Left cardiac atrium (tissue), 4 donors: ENCODE measurements around the gene YKT6. TPM values are rescaled to one million over a fixed set of nuclear protein-coding genes. Genes with fewer than 3 reads are reported as not detected.
A peak's percentile ranks its signal among the peaks of the same experiment; 100 is the strongest.
"Not testable (repeated sequence)": the region's sequence is repeated elsewhere in the genome, so short reads cannot be mapped to it uniquely, and the experiment has no call there.

Source experiments
- ATAC-seq, 2 donors: fragments of 200-7000 bp; cut with Tn5 transposase; one replicate each; pipeline ENCODE4 v1.9.1; 2020; ENCODE audit warnings: mild to moderate bottlenecking in 2 of 2, moderate library complexity in 2 of 2
- DNase-seq: peaks from one replicate; pipeline ENCODE4 v3.0.0-alpha.2; 2020
- intact Hi-C, 2 donors: fragments of 100-400 bp; cut with DNase I; formaldehyde crosslinking; loops; one replicate each; pipeline versions ENCODE4 v1.14.1 to v1.15.1; 2022 to 2023
- total RNA-seq, 2 donors: library from RNA; stranded (reverse); fragmentation: NEBNext Ultra II Directional; extraction: Animal tissue kit (Norgen Biotek cat#: 25700); gene quantifications; one replicate each; pipeline ENCODE4 v1.2.1, GENCODE V29; 2021
- donor health status: DM: no; HTN: yes; CAD: no.
- donor health status: DM: no; HTN: yes; CAD: no; lungs with severe emphysema.
- donor health status: DM: yes; HTN: yes; CAD: no.
- donor health status: Dilated cardiomyopathy.

YKT6 gene
- total RNA-seq, 2 donors from 2014 or later = 51.5 to 62.1 TPM

DNA sequence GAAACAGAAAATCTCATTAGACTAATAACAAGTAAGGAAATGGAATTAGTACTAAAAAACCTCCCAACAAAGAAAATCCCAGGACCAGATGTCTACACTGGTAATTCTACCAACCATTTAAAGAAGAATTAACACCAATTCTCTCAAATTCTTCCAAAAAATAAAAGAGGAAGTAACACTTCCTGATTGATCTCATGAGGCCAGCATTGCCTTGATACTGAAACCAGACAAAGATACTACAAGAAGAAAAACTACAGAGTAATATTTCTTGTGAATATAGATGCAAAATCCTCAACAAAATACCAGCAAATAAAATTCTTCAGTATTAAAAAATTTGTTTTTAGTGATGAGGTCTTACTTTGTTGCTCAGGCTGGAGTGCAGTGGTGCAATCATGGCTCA lies 32.9 kb upstream of the YKT6 start:
- ATAC-seq (no peak), DNase-seq (no peak)
- intact Hi-C loops = no loop called here

DNA sequence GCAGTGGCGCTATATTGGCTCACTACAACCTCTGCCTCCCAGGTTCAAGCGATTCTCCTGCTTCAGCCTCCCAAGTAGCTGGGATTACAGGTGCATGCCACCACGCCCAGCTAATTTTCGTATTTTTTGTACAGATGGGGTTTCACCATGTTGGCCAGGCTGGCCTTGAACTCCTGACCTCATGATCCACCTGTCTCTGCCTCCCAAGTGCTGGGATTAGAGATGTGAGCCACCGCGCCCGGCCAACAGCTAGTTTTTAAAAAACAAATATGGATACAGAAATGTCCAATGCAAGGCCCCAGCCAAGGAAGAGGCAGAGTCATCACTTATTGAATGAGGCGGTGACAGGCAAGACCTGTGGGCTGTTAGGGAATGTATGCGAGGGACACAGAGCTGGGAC lies 28.9 kb upstream of the YKT6 start:
- DNase-seq, ATAC-seq, intact Hi-C loops: not testable (repeated sequence)

DNA sequence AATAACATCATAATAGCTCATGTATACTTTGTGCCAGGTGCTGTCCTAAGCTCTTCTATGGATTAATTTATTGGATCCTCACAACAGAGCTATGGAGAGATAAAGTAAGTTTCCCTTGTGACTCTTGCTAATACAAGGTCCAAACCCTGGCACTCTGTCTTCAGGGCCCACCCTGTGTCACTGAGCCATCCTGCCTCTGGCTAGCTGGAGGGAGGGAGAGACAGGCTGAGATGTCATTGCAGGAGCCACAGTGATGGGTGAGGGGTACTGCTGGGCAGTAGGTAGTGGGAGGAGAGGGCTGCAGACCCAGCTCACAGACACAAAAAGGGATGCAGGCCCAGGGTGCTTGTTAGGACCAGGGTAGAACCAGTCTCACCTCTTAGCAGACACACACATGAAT lies 28.4 kb upstream of the YKT6 start:
- intact Hi-C loops = no loop called here
- no peak for DNase-seq
- ATAC-seq = no peak

- DNase-seq (no peak), ATAC-seq (no peak)
- intact Hi-C loops = no loop called here
These were observed 27.9 kb upstream of the YKT6 start for GRCh38 chr7:44172803-44173424.

GRCh38 chr7:44173911-44174693 lies 26.7 kb upstream of the YKT6 start:
- DNase-seq (no peak), ATAC-seq (no peak)
- intact Hi-C loops = no loop called here

DNA sequence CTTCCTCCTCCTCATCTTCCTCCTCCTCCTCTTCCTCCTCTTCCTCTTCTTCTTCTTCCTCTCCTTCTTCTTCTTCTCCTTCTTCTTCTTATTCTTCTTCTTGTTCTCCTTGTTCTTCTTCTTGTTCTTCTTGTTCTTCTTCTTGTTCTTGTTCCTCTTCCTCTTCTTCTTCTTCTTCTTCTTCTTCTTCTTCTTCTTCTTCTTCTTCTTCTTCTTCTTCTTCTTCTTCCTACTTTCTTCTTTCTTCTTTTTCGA lies 26.2 kb upstream of the YKT6 start:
- ATAC-seq, DNase-seq, intact Hi-C loops: not testable (repeated sequence)

GRCh38 chr7:44175730-44176129 lies 25.0 kb upstream of the YKT6 start:
- intact Hi-C loops = no loop called here
- no peak for ATAC-seq
- DNase-seq = no peak

DNA sequence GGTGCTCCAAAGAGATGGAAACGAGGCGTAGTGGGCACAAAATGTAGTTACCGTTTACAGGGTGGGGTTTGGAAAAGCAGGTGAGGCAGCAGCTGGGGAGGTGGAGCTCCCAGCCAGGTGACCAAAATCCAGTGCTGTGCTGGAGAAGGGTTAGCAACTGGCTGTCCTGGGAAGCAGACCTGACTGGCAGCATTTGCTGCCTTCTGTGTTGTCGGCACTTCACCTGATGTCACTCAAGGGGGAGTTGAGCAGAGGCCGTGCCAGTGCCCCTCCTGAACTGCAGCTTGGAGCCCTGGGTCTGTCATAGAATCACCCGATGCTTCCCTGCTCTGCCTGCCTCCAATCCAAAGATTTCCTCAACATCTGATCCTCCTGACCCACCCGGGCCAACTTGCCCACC lies 24.3 kb upstream of the YKT6 start:
- intact Hi-C loops = no loop called here
- DNase-seq = no peak

GRCh38 chr7:44177570-44178131 lies 23.1 kb upstream of the YKT6 start:
- intact Hi-C loops = no loop called here
- ATAC-seq = peak; percentile 86 to 95

More for the DNA sequence above, 24.3 kb upstream of the YKT6 start:
- no peak for ATAC-seq

DNA sequence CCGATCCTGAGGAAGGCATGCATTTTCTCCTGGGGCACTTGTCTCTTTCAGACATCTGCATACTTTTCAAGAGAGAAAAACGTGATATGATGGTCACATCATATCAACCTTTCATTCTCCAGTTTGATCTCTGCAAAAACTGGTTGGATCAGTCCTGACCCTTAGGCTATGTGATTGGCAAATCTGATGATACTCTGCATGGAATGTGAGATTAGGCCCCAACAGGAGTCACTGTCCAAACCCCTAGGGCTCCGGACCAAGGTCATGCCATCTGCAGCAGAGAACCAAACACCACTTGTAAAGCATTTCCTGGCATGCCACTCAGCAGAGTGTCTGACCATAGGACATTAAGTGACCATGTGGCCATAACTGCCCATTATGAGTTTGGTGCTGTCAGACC lies 20.1 kb upstream of the YKT6 start:
- DNase-seq (no peak), ATAC-seq (no peak)
- intact Hi-C loops = no loop called here

More at GRCh38 chr7:44177570-44178131, 23.1 kb upstream of the YKT6 start:
- peak; percentile 45 for DNase-seq

DNA sequence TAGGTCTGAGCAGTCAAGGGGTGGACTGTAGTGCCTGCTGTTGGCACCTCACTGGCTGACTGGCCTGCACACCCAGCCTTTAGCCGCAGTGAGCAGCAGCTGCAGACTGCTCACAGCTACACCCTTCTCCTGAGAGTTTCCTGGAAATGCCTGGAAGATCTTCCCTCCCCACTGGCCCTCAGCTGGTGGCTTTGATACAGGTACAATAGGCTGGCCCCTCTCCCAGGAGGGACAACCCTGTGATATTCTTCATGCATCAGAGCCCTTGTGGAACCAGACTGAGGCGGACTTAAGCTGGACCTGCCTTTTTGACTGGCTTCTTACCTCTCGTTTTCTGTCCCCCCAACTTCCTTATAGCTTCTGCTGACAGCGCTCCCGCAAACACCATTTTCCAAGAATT lies 18.0 kb upstream of the YKT6 start:
- intact Hi-C loops = no loop called here
- ATAC-seq = no peak
- DNase-seq = no peak

DNA sequence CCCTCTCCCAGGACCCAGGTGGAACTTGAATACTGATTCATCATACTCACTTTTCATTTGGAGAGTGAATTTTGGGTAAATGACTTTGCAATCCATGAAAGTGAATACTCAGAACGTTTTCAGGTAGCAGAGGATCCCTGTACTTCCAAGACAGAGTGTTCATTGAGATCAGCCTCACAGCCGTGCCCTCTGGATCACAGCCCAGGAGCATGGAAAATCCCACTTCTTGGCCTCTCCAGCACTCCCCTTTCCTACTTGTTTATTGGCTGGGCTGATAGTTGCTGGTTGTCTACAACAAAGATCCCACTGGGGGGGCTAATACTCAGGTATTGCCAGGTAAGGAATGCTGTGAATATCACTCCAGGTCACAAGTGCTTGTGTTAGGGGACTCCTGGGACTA lies 17.4 kb upstream of the YKT6 start:
- intact Hi-C loops = no loop called here
- ATAC-seq = peak in 1 of 2 donors; percentile 21

GRCh38 chr7:44184206-44184872 lies 16.4 kb upstream of the YKT6 start:
- DNase-seq (no peak), ATAC-seq (peak in 1 of 2 donors; percentile 93)
- intact Hi-C loops = no loop called here

More for the DNA sequence above, 17.4 kb upstream of the YKT6 start:
- DNase-seq = no peak

DNA sequence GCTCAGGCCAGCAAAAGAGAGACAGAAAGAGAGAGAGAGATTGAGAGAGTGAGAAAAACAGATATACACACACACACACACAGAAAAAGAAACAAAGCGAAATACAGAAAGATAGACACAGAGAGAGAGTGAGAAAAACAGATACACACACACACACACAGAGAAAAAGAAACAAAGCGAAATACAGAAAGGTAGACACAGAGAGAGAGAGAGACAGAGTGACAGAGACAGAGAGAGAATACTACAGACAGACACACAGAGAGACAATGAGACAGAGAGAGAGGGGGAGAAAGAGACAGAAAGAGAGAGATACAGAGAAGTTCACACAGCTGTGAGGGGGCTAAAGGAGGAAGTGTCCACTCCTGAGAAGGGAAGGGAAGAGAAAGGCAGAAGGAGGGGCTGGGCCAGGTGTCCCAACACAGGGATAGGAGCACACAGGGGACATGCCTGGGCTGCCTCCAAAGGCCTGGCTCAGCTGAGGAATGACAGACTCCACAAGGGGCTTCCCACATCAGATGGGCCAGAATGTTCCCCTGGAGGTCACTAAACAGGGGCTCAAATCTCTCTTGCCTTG lies 15.8 kb upstream of the YKT6 start:
- intact Hi-C loops = no loop called here
- DNase-seq = no peak
- no peak for ATAC-seq

DNA sequence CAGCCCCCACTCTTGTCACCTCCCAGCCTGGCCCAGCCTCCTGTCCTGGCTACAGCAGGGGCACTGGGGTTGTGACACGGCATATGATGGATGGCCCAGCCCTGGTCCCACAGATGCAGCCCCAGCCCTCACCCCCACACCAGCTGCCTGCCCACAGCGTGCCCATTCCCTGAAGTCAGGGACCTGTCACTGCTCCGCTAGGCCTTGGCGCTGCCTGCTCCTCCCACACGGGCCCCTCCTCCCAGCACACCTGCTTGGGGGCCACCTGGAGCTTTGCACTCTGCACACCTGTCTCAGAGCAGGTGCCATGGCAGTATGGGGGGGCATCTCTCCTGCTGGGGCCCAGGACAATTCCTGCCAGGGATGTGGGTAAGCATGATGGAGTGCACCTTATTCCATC lies 15.0 kb upstream of the YKT6 start:
- no peak for ATAC-seq
- intact Hi-C loops = no loop called here
- DNase-seq = no peak

GRCh38 chr7:44186736-44187135 lies 14.0 kb upstream of the YKT6 start:
- intact Hi-C loops = no loop called here
- DNase-seq = no peak
- no peak for ATAC-seq

GRCh38 chr7:44187636-44188416 lies 13.0 kb upstream of the YKT6 start:
- intact Hi-C loops = no loop called here
- ATAC-seq = no peak
- no peak for DNase-seq

- intact Hi-C loops = no loop called here
- ATAC-seq (no peak), DNase-seq (no peak)
These were observed 12.1 kb upstream of the YKT6 start for GRCh38 chr7:44188480-44189225.
